ENCODE measurements around the gene GRIK3.

Gene GRIK3

DNA sequence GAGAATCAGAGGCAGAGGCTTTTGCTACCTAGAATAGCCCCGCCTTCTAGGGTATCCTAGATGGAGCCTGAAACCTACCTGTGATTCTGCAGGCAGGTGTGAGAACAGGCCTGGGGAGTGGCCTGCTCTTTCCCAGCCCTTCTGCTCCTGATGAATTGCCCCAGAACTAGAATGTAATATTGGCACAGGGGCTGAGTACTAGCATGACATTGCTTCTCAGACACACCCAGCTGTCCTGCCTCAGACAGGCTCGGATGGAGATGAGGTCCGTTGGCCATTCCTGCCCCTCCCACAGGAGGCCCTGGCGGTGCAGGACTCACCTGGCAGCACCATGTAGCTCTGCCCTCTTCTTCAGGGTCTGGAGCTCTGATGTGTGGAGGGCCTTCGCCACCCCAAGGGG is 237.6 kb downstream of the GRIK3 start:
- ATAC-seq (replicated peaks) (no peak), DNase-seq (no peak)
- H3K4me3 Mint-ChIP-seq = no peak overlapping the region
- no peak overlapping the region for H3K27ac Mint-ChIP-seq
- no peaks in the 10 kb centered on the region for H3K27me3 Mint-ChIP-seq
- H3K9me3 Mint-ChIP-seq = peaks cover 2 to 4% of the 10 kb centered on the region in 2 donors
- no peaks in the 10 kb centered on the region for H3K4me1 Mint-ChIP-seq
- H3K36me3 Mint-ChIP-seq = no peaks in the 10 kb centered on the region

DNA sequence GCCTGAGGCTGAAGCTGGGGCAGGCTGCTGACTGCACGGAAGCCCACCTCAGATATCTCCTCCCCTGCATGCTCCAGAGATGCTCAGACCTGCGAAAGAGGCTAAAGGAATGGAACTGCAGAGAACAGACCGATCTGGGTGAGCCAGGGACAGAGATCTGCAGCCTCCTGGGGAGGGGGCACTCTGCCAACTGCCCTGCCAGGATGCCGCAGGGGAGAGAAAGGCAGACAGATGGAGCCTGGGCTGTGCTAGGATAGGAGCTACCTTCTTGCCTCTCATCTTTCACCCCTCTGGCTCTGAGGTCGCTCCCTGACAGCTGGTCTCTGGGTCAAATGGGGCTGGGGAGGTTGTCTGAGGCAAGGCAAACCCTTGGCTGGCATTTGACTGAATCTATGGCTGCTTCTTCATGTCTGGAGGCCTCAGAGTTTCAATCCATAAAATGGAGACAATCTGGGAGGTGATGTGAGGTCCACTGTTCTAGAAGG is 238.2 kb downstream of the GRIK3 start:
- no peak overlapping the region for H3K27ac Mint-ChIP-seq
- ATAC-seq (replicated peaks) = no peak
- DNase-seq = no peak
- no peak overlapping the region for H3K4me3 Mint-ChIP-seq
- peaks cover 2 to 4% of the 10 kb centered on the region in 2 donors for H3K9me3 Mint-ChIP-seq
- no peaks in the 10 kb centered on the region for H3K27me3 Mint-ChIP-seq
- H3K4me1 Mint-ChIP-seq = no peaks in the 10 kb centered on the region
- no peaks in the 10 kb centered on the region for H3K36me3 Mint-ChIP-seq

DNA sequence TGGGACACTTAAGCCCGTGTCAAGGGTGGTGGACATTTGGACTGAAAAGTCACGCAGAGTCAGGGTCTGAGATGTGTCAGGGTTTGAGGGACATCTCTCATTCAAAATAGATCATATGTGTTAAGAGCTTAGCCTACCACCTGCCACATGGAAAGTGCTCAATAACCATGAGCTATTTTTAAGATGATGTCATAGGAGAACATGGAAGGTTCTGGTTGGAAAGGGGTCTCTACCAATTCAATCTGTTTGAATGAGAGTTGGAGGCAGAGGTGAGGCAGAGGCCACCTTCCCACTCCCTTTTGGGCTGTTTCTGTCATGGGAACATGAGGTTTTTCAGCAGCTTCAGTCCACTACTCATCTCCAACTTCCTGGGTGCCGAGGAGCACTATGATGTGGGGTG is 239.9 kb downstream of the GRIK3 start:
- DNase-seq (no peak), ATAC-seq (replicated peaks) (no peak)
- Mint-ChIP-seq H3K4me1 (no peaks in the 10 kb centered on the region), H3K27ac (no peak overlapping the region), H3K27me3 (peaks cover 0 to 5% of the 10 kb centered on the region in 2 donors), H3K9me3 (peaks cover 2 to 4% of the 10 kb centered on the region in 2 donors), H3K4me3 (no peak overlapping the region), H3K36me3 (no peaks in the 10 kb centered on the region)

DNA sequence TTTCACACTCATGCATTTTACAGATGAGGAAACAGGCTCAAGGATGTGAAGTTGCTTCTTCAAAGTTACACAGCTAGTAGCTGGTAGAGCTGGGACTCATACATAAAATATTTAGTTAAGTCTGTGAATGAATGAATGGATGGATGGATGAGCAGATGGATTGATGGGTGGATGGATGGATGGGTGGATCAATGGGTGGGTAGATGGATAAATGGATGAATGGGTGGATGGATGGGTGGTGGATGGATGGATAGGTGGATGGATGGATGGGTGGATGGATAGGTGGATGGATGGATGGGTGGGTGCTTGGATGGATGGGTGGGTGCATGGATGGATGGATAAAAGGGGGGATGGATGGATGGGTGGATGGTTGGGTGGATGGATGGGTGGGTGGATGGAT is 240.9 kb downstream of the GRIK3 start:
- Mint-ChIP-seq H3K4me1 (no peaks in the 10 kb centered on the region), H3K27me3 (peaks cover 6 to 10% of the 10 kb centered on the region in 2 donors), H3K9me3 (peaks cover 2 to 4% of the 10 kb centered on the region in 2 donors), H3K36me3 (no peaks in the 10 kb centered on the region), H3K27ac (no peak overlapping the region), H3K4me3 (no peak overlapping the region)
- DNase-seq (no peak), ATAC-seq (replicated peaks) (no peak)

DNA sequence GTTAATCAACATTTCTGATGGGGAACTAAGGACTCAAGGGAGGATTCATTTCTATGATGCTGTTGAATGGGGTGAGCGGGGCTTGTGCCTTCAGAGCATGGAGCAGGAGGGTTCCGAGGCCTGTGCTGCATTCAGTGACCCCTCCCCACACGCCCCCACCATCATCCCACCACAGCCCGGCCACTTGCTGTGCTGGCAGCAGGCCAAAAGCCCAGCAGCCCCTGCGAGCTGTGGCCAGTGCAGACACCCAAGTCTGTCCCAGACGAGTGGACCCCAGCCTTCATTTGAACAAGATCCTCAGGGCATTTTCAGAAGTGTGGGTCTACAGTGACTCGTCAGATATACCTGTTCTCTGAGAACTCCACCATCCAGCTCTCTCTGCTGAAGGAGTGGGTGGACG is 242.0 kb downstream of the GRIK3 start:
- peaks cover 0 to 2% of the 10 kb centered on the region in 2 donors for H3K4me1 Mint-ChIP-seq
- DNase-seq (no peak), ATAC-seq (replicated peaks) (no peak)
- H3K27me3 Mint-ChIP-seq = peaks cover 6 to 19% of the 10 kb centered on the region in 2 donors
- H3K9me3 Mint-ChIP-seq = peaks cover 2 to 4% of the 10 kb centered on the region in 2 donors
- no peaks in the 10 kb centered on the region for H3K36me3 Mint-ChIP-seq
- no peak overlapping the region for H3K4me3 Mint-ChIP-seq
- H3K27ac Mint-ChIP-seq = no peak overlapping the region

DNA sequence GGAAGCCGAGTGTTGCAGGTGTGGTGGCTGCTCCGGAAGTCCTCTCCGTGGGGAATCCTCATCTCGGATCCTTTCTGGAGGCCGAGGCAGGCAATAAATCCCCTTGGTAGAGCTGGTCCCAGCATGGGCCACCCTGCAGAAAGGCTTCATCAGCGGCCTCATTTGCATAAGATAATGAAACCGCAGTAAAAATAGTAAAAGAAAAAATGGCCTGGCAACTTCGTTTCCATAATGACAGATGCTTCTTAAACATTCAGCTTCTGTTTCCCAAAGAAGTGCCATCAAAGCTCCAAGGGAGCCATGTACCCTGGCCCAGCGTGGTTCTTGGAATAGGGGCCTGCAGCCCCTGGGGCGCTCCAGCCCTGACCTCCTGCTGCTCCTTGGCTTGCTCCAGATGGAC is 244.1 kb downstream of the GRIK3 start:
- no peaks in the 10 kb centered on the region for H3K36me3 Mint-ChIP-seq
- peaks cover 10 to 24% of the 10 kb centered on the region in 2 donors for H3K27me3 Mint-ChIP-seq
- H3K4me1 Mint-ChIP-seq = peaks cover 0 to 2% of the 10 kb centered on the region in 2 donors
- peaks cover 2 to 4% of the 10 kb centered on the region in 2 donors for H3K9me3 Mint-ChIP-seq
- H3K27ac Mint-ChIP-seq = no peak overlapping the region
- DNase-seq (no peak), ATAC-seq (replicated peaks) (no peak)
- H3K4me3 Mint-ChIP-seq = no peak overlapping the region

DNA sequence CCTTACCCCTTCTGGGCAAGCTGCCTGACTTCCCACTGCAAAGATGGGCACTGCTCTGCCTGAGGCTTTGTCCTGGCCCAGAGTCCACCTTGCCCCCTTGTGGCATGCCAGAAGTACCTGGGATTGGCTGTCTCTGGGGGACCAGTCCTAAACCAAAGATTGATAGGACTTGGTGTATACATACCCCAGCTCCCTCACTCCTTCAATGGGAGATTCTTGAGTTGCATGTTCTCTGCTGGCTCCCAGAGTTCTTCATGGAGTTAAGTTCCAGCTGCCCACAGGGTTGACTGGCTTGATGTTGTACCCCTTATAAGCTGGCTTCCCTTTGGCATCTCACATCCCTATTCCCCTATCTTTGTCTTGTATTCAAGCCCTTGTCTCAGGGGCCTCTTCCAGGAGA is 244.8 kb downstream of the GRIK3 start:
- no peak overlapping the region for H3K27ac Mint-ChIP-seq
- H3K4me3 Mint-ChIP-seq = no peak overlapping the region
- no peak for ATAC-seq (replicated peaks)
- peaks cover 14 to 29% of the 10 kb centered on the region in 2 donors for H3K27me3 Mint-ChIP-seq
- no peak for DNase-seq
- H3K9me3 Mint-ChIP-seq = peaks cover 2 to 4% of the 10 kb centered on the region in 2 donors
- no peaks in the 10 kb centered on the region for H3K36me3 Mint-ChIP-seq
- peaks cover 0 to 2% of the 10 kb centered on the region in 2 donors for H3K4me1 Mint-ChIP-seq

DNA sequence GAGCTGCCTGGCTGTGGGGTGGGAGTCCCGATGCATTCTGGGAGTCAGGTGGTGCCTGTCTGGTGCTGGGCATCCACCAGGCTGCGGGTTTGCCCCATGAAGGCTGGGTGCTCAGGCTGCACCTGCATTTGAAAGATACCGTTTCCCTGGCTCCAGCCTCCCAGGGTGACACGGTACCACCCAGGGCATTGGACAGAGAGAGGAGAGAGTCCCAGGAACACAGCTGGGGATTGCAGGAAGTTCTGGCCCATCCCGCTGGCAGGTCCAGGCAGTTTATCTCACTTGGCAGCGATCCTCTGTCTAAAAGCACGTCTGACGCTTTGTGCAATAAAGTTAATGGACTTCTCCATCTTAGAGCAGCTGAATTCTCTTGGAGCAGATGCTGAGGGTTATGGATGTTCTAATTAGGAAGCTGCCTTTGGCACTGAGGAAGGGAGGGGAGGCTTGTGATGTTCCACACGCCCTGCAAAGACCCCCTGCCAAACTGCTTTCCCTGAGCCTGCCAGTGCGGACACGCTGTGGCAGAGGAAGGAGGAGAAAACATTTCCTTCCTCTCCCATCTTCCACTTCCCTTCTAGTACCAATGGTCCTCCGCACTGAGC is 246.9 kb downstream of the GRIK3 start:
- no peak for ATAC-seq (replicated peaks)
- Mint-ChIP-seq H3K9me3 (no peaks in the 10 kb centered on the region), H3K27ac (no peak overlapping the region), H3K4me1 (peaks cover 0 to 2% of the 10 kb centered on the region in 2 donors), H3K36me3 (no peaks in the 10 kb centered on the region), H3K27me3 (peaks cover 19 to 29% of the 10 kb centered on the region in 2 donors), H3K4me3 (no peak overlapping the region)
- DNase-seq = no peak

DNA sequence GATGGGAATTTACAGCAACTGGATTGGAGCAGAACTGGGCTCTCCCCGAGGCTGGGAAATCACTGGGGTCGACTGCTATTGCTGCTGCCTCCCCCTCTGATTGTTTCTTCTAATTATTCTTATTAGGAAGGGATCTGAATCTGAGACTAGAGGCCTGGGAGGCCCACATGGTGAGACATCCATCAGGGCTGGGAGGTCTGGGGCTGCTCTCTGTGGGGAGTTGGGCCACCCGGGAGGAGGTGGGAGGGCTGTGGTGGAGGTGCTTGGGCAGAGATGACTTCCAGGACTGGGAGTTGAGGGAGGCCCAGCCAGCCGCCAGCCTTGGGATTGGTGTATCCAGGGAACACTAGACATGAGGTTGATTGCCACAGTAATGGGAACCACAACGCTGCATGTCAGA is 247.9 kb downstream of the GRIK3 start:
- H3K9me3 Mint-ChIP-seq = no peaks in the 10 kb centered on the region
- no peak for DNase-seq
- ATAC-seq (replicated peaks) = no peak
- H3K36me3 Mint-ChIP-seq = no peaks in the 10 kb centered on the region
- no peak overlapping the region for H3K27ac Mint-ChIP-seq
- peaks cover 19 to 29% of the 10 kb centered on the region in 2 donors for H3K27me3 Mint-ChIP-seq
- no peak overlapping the region for H3K4me3 Mint-ChIP-seq
- peaks cover 0 to 2% of the 10 kb centered on the region in 2 donors for H3K4me1 Mint-ChIP-seq

DNA sequence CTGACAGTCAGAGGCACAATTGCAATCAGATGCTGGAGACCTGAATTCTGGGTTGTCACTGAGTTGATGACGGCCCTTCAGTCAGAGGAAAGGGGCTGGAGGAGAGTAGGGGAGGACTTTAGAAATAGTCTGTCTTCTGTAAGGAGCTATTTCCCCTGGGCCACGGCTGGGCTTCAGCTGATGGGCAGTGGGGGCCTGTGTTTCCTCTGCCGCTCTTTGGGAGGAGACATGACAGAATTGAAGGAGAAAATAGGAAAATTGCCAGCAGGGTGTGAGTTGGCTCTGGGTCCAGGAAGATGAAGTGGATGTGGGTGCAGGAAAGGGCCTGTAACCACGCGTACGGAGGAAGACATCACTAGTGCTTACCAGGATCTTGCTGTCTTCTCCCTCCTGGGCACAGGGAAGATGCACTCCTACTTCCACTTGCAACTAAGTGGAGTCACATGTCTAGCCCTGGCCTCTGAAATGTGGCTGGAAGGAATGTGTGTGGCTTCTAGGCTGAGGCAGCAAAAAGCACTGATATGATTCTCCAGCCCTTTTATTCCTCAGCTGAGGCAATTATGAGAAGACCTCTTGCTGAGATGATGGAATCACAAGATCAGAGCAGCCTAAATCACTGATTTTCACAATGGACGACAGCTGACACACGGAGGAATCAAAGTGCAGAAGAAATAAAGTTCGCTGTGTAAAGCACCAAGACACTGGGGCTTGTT is 250.0 kb downstream of the GRIK3 start:
- H3K27me3 Mint-ChIP-seq = peaks cover 19 to 23% of the 10 kb centered on the region in 2 donors
- no peak overlapping the region for H3K27ac Mint-ChIP-seq
- no peaks in the 10 kb centered on the region for H3K9me3 Mint-ChIP-seq
- H3K4me3 Mint-ChIP-seq = no peak overlapping the region
- H3K4me1 Mint-ChIP-seq = peaks cover 0 to 2% of the 10 kb centered on the region in 2 donors
- no peak for ATAC-seq (replicated peaks)
- DNase-seq = no peak
- no peaks in the 10 kb centered on the region for H3K36me3 Mint-ChIP-seq

DNA sequence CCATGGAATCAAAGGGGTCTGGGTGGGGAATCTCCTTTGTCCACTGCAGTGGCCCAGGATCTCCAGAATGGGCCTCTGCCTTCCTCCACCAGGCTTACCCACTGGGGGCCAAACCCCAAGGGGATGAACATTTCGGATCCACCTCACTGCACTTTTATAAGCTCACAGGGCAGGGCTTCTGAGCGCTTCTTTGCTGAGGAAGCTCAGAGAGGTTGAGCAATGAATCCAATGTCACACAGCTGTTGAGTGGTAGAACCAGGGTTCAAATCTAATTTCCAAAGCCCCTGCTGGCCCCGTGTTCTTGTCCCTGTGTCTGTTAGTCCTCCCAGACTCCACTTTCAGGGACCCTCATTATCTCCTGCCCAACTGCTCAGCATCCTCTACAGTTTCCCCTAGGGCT is 250.8 kb downstream of the GRIK3 start:
- no peaks in the 10 kb centered on the region for H3K9me3 Mint-ChIP-seq
- no peak overlapping the region for H3K27ac Mint-ChIP-seq
- DNase-seq = no peak
- H3K36me3 Mint-ChIP-seq = no peaks in the 10 kb centered on the region
- ATAC-seq (replicated peaks) = no peak
- peaks cover 0 to 2% of the 10 kb centered on the region in 2 donors for H3K4me1 Mint-ChIP-seq
- H3K27me3 Mint-ChIP-seq = peaks cover 13 to 19% of the 10 kb centered on the region in 2 donors
- no peak overlapping the region for H3K4me3 Mint-ChIP-seq

DNA sequence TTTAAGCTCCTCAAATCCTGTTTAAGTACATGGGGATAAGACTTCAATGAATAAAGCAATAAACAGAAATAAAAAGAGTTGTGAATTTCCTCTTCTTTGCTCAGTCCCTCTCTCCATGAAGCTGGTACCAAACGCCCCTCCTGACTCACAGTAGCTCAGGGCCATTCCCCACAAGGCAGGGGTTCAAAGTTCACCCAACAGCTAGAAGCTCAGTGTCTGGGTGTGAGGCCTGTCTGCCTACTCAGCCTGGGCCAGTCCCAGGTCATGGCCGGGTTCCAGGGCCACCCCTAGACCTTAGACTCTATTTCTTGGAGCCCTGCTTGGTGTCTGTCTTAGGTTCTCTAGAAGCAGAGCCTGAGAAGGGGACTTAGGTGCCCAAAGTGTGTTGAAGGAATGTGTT is 251.5 kb downstream of the GRIK3 start:
- Mint-ChIP-seq H3K9me3 (no peaks in the 10 kb centered on the region), H3K4me1 (peaks cover 0 to 1% of the 10 kb centered on the region in 2 donors), H3K4me3 (no peak overlapping the region), H3K36me3 (no peaks in the 10 kb centered on the region), H3K27me3 (peaks cover 13 to 15% of the 10 kb centered on the region in 2 donors), H3K27ac (no peak overlapping the region)
- no peak for ATAC-seq (replicated peaks)
- no peak for DNase-seq

DNA sequence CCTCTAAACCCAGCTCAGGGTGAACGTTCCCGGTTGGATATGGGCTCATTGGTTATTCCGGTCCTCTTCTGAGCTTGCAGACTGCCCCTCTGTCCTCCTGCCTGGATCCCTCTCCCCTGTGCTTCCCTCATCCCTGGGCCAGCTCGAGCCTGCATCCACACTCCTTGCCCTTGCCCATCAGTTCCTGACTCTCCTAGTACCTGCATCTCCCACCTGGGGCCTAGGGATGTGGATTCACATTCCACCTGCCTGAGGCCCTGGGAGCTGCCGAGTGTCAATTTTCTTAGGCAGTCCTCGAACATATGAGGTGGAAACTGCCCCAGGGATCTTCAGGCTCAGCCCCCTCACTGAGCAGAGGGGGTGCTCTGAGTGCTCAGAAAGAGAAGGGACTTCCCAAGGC is 252.2 kb downstream of the GRIK3 start:
- Mint-ChIP-seq H3K4me1 (no peaks in the 10 kb centered on the region), H3K27me3 (peaks cover 8 to 13% of the 10 kb centered on the region in 2 donors)
- DNase-seq = no peak

DNA sequence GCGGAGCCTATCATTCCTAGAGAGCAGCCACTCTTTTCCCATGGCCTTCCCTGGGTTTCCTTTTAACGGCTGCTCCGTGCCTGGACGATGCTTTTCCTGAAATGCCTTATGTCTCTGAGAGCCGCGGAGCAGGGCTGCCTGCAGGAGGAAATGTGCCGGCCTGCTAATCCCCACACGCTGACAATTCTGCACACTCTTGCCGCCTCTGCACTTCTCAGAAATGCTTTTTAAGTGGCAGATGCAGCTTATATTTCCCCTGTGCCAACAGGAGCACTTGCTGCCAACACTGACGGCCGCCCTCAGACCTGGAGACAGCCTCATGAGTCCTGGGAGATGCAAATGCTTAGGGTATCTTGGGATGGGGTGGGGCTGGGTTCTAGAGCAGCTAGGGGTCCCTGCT is 253.2 kb downstream of the GRIK3 start:
- ATAC-seq (replicated peaks) = no peak
- Mint-ChIP-seq H3K4me3 (no peak overlapping the region), H3K27ac (no peak overlapping the region), H3K9me3 (no peaks in the 10 kb centered on the region), H3K4me1 (no peaks in the 10 kb centered on the region), H3K27me3 (peaks cover 12 to 20% of the 10 kb centered on the region in 2 donors), H3K36me3 (no peaks in the 10 kb centered on the region)
- DNase-seq = no peak

More for the DNA sequence above, 252.2 kb downstream of the GRIK3 start:
- Mint-ChIP-seq H3K4me3 (no peak overlapping the region), H3K36me3 (no peaks in the 10 kb centered on the region), H3K27ac (no peak overlapping the region), H3K9me3 (no peaks in the 10 kb centered on the region)
- ATAC-seq (replicated peaks) = no peak

DNA sequence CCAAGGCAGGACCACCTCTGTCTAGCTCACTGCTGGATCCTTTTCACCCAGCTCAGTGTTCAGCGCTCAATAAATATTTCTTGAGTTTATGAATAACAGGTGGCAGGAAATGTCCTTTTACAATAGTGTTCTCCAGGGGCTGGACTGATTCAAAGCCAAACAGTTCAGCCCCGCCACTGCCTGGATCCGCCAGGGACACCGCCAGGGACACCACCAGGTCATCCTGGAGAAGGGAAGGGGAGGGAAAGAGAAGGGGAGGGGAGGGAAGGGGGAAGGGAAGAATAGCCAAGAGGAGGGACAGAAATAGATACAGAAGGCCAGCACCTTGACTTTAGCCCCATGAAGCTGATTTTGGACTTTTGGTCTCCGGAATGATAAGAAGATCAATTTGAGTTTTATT is 255.6 kb downstream of the GRIK3 start:
- H3K9me3 Mint-ChIP-seq = no peaks in the 10 kb centered on the region
- peaks cover 15 to 16% of the 10 kb centered on the region in 2 donors for H3K27me3 Mint-ChIP-seq
- H3K27ac Mint-ChIP-seq = no peak overlapping the region

More for the DNA sequence above, 255.6 kb downstream of the GRIK3 start:
- H3K4me3 Mint-ChIP-seq = no peak overlapping the region
- ATAC-seq (replicated peaks) = no peak
- no peaks in the 10 kb centered on the region for H3K36me3 Mint-ChIP-seq
- H3K4me1 Mint-ChIP-seq = no peaks in the 10 kb centered on the region
- DNase-seq = no peak

Data from stimulated activated naive B cell treated with anti-CD40 and anti-IgM and Interleukin-4, amounts not matched to agents 10 μg/mL and 1 μg/mL and 100 μg/mL, for 72 hours (primary cell).